ENCODE data around the gene SLC39A13.

The SLC39A13 gene

GRCh38 chr11:47417712-47418111 is 9.3 kb downstream of the SLC39A13 start:
- in situ Hi-C loops (cut with MboI; ENCODE audit: low sequenced_read_pairs) = loop anchor here (25.0 kb wide), 1 partner anchor 420 kb away; the partner anchor contains the start of gene NUP160

DNA sequence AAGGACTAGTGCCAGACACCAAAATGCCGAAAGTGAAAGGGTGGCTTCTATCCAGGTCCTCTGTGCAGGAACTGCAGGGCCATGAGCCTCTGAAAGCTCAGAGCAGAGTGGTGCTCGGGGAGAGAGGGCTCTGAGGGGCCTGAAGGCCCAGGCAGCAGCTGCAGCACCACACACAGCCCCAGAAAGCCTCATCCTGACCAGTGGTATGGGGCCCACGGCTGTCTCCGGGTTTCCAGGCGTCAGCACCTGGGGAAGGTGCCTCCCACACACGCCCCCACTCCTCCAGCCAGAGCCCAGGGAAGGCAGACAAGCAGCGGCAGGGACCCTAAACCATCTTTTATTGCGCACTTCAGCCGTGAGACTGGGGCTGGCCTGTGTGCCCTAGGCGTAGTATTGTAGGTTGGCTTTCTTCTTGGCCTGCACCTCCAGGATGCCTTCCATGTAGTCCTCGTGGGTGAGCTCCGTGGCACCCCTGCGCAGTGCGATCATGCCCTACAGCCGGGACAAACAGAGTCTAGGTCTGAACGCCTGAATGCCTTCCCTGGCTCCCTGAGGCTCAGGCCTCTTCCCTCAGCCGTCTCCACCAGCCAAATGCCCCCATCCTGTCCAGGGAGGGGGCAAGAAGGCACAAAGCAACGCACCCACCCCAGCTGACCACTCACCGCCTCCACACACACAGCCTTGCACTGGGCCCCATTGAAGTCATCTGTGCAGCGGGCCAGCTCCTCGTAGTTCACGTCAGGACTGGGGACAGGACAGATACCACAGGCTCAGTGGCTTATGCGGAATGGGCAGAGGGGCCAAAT is 10.3 kb downstream of the SLC39A13 start:
- in situ Hi-C loops (cut with MboI; ENCODE audit: low sequenced_read_pairs) = loop anchor here (25.0 kb wide), 1 partner anchor 419 kb away; the partner anchor contains the start of gene NUP160

- in situ Hi-C loops (cut with MboI; ENCODE audit: low sequenced_read_pairs) = loop anchor here (25.0 kb wide), 1 partner anchor 538 kb away; no protein-coding TSS in a partner anchor
These were observed 17.2 kb downstream of the SLC39A13 start for GRCh38 chr11:47425611-47426010.

DNA sequence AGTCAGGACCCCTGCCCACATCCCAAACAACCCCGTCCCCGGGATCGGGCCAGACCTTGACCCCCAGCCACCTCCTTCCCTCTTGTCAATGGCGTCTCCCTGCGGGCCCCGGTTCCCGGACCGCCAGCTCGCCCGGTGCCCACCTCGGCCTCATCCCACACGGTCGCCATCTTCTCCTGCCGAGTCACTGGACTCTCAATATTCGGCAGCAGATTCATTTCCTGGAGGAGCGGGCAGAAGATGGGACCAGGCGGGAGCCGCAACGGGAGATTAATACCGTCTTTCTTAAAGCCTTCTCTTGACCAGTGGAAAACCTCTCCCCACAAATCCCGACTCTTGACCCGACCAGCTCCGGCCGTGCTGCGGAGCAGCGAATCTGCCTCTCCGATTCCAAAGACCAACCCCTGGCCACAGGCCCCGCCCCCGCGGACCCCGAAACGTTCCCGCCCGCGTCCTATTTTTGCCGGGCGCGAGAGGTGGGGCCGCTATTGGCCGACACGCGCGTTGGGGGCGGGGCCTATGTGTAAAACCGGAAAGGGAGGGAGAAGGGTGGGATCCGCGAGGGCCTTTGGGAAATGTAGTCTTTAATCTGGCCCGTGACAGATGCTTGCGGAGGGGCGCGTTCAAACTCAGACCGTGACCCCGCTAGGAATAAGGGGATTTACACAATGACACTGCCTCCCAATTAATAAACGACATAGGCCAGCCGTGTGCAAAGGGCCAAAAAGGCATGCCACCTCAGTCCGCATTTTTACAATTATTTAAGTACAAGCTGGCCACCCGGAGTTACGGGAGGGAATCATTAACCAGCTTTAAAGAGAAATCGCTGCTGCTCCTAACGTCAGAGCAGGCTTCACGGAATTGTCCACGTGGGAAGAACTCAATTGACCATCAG is 17.9 kb downstream of the SLC39A13 start, which contains the start of gene PSMC3:
Gene PSMC3, minus strand, starts transcription at position 378 of the 895 bp plus-strand sequence. Its CDS starts 160 bp downstream, at position 218.
- in situ Hi-C loops (cut with MboI; ENCODE audit: low sequenced_read_pairs) = loop anchor here (25.0 kb wide), 1 partner anchor 539 kb away; no protein-coding TSS in a partner anchor

GRCh38 chr11:47430524-47430923 is 22.1 kb downstream of the SLC39A13 start:
- in situ Hi-C loops (cut with MboI; ENCODE audit: low sequenced_read_pairs) = loop anchor here (25.0 kb wide), 1 partner anchor 543 kb away; no protein-coding TSS in a partner anchor

GRCh38 chr11:47431356-47432083 is 23.1 kb downstream of the SLC39A13 start:
- in situ Hi-C loops (cut with MboI; ENCODE audit: low sequenced_read_pairs) = loop anchor here (25.0 kb wide), 1 partner anchor 544 kb away; no protein-coding TSS in a partner anchor

DNA sequence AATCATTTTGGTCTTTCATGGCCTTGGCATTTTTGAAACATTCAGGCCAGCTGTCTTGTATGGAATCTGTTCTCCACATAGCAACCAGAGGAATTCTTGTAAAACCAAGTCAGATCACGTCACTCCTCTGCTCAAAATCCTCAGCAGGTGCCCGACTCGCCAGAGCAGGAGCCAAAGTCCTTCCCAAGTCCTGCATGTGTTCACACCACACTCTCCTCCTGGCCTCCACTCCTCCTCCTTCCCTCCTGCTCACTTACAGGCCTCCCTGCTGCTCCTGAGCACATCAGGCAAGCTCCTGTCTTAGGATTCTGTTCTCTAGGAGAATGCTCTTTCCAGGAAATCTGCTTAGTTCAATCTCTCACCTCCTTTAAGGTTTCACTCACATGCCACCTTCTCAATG is 24.8 kb downstream of the SLC39A13 start:
- in situ Hi-C loops (cut with MboI; ENCODE audit: low sequenced_read_pairs) = loop anchor here (25.0 kb wide), 1 partner anchor 546 kb away; no protein-coding TSS in a partner anchor

DNA sequence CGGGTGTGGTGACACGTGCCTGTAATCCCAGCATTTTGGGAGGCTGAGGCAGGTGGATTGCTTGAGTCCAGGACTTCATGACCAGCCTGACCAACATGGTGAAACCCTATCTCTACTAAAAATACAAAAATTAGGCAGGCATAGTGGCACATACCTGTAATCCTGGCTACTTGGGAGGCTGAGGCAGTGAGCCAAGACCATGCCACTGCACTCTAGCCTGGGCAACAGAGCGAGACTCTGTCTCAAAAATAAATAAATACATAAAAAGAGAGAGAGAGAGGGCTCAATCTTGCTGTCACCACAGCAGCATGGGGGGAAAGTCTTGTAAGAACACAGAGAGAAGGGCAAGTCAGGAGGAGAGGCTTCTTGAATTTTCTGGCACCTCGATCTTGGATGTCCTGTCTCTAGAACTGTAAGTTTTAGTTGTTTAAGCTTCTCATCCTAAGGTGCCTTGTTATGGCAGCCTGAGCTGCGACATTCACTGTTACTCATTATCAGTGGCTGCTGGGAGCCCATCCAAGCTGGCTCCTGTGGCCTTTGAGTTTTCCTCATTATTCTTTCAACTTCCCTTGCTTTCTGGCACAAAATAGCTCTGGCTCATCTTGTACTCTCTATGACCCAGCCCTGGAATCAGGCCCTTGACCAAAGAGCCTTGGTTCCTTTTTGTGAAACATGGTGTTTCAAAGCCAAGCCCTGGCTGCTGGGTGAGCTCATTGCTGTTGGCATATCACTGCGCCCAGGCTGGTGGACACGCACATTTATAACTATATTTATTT is 25.8 kb downstream of the SLC39A13 start:
- in situ Hi-C loops (cut with MboI; ENCODE audit: low sequenced_read_pairs) = loop anchor here (25.0 kb wide), 1 partner anchor 547 kb away; no protein-coding TSS in a partner anchor

DNA sequence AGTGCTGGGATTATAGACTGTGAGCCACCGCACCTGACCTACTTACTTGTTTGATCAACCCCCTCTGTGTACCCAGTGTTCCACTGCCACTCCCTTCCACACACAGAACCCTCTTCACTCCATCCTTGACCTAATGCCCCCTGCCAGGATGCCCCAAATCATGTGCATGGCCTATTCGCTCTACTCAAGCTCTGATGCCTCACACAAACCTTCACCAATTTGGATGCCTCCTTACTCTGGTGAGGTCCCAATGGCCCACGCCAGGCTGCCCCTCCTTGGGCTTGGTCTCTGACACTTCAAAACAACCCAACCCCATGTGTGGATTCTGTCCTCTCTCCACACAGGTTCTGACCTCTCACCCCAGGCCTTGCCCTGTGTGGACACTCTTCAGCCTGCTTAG is 27.3 kb downstream of the SLC39A13 start:
- in situ Hi-C loops (cut with MboI; ENCODE audit: low sequenced_read_pairs) = loop anchor here (25.0 kb wide), 1 partner anchor 548 kb away; no protein-coding TSS in a partner anchor

DNA sequence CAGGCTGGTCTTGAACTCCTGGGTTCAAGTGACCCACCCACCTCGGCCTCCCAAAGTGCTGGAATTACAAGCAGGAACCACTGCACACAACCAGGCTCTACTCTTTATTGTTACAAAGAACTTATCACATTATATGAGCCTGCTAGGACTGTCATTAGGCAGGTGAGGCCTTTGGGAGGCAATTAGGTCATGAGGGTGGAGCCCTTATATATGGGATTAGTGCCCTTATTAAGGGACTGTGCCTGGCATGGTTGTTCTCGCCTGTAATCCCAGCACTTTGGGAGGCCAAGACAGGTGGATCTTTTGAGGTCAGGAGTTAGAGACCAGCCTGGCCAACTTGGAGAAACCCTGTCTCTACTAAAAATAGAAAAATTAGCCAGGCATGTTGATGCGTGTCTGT is 28.3 kb downstream of the SLC39A13 start:
- in situ Hi-C loops (cut with MboI; ENCODE audit: low sequenced_read_pairs) = loop anchor here (25.0 kb wide), 1 partner anchor 549 kb away; no protein-coding TSS in a partner anchor

DNA sequence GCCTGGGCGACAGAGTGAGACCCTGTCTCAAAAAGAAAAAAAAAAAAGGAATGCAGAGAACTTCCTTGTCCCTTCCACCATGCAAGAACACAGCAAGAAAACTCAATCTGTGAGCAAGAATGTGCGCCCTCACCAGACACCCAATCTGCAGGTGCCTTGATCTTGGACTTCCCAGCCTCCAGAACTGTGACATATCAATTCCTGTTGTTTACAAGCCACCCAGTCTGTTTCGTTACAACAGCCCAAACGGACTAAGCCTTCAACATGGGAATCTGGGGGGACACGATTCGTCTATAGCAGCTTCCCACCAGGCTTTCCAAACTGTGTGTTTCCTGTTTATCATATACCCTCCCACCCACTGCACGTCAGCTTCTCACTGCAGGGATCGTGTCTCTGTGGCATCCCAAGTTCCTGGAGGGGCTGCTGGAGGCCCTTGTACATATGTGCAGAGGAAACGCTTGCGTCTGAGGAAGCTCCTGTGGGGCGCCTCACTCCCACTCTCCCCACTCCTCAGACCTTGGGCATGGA is 28.9 kb downstream of the SLC39A13 start:
- in situ Hi-C loops (cut with MboI; ENCODE audit: low sequenced_read_pairs) = loop anchor here (25.0 kb wide), 1 partner anchor 550 kb away; no protein-coding TSS in a partner anchor

DNA sequence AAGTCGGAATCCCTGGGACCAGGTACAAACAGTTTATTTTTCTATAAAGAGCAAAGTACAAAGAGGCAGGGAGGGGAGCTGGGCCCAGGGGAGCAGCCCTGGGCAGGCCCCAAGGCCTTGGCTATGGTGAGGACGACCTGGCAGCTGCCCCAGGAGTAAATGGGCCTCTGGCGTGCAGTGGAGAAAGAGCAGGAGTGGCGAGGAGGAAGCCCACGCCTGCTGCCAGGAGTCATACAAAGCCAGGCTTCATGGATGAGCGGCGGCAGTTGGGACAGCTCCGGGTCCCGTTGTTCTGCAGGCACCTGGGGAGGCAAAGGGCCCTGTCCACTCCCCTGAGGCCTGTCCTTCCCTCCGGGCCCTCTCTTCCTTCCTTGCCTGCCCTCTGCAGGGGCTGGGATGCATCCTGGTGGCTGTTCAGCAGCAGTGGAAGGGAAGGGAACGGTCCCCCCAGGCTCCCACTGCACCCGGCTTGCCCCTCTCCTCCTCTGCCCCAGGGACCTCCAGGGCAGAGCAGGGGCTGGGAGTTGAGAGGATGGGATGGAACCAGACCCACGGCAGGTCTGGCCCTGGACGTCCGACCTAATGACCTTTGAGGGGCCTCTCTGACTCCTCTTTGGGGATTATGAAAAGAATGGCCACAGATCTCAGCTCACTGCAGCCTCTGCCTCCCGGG is 29.5 kb downstream of the SLC39A13 start:
- in situ Hi-C loops (cut with MboI; ENCODE audit: low sequenced_read_pairs) = loop anchor here (25.0 kb wide), 1 partner anchor 551 kb away; no protein-coding TSS in a partner anchor

- in situ Hi-C loops (cut with MboI; ENCODE audit: low sequenced_read_pairs) = loop anchor here (25.0 kb wide), 1 partner anchor 551 kb away; no protein-coding TSS in a partner anchor
These were observed 30.3 kb downstream of the SLC39A13 start for GRCh38 chr11:47438721-47439120.

DNA sequence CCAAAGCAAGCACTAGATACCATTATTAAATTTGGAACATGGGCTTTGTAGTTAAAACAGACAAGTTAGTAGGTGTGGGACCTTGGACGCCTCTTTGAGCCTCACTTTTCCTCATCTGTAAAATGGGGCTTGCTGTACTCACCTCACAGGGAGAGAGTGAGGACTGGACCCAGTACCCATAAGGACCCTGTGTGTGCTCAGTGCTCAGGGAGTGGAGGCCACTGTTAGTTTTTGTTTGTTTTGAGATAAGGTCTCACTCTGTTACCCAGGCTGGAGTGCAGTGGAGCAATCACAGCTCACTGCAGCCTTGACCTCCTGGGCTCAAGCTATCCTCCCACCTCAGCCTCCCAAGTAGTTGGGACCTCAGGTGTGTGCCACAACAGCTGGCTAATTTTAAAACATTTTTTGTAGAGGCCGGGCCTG is 31.7 kb downstream of the SLC39A13 start:
- in situ Hi-C loops (cut with MboI; ENCODE audit: low sequenced_read_pairs) = loop anchor here (25.0 kb wide), 1 partner anchor 553 kb away; no protein-coding TSS in a partner anchor

GRCh38 chr11:47441421-47441820 is 33.0 kb downstream of the SLC39A13 start:
- in situ Hi-C loops (cut with MboI; ENCODE audit: low sequenced_read_pairs) = loop anchor here (25.0 kb wide), 1 partner anchor 554 kb away; no protein-coding TSS in a partner anchor

GRCh38 chr11:47442514-47442913 is 34.1 kb downstream of the SLC39A13 start:
- in situ Hi-C loops (cut with MboI; ENCODE audit: low sequenced_read_pairs) = loop anchor here (25.0 kb wide), 1 partner anchor 555 kb away; no protein-coding TSS in a partner anchor

- in situ Hi-C loops (cut with MboI; ENCODE audit: low sequenced_read_pairs) = loop anchor here (25.0 kb wide), 1 partner anchor 556 kb away; no protein-coding TSS in a partner anchor
These were observed 34.8 kb downstream of the SLC39A13 start for GRCh38 chr11:47443028-47443700.
